ENCODE measurements around the gene ENTHD1. TPM values are rescaled to one million over a fixed set of nuclear protein-coding genes. Genes with fewer than 3 reads are reported as not detected.

The ENTHD1 gene
- total and polyA plus RNA-seq, 10 of the 15 experiments (the other 5 are each of a cell fraction or from before 2014, with no cell fraction given) = 0.09 to 0.52 (median 0.21) TPM; not detected in 1

DNA sequence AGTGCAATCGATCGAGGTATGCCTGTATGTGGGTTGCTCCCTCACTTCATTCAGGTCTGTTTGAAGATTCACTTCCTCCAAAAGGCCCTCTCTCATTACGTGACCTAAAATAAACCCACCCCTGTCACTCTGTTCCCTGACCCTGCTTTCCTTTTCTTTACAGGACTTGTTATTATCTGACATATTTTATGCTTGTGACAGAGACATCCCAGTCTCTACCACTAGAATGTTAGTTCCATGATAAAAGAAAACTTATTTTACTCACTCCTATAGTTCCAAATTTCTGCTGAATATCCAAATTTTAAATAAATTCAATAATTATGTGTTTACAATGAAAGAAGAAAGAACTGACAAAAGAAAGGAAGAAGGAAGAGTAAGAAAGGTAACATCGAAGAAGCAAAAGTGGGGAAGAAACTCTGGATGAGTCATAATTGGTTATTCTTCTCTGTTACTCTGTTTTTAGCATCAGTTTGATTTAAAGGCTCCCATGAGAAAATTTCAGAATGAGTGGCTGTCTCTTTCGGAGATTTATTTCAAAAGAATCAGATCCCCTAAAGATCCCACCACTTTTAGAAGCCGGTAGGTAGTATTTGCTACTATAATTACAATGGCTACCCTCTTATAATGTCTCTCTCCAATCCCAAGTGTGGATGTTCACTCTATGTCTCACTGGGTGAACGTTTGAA, 33.5 kb downstream of the ENTHD1 start (continued):
- TF ChIP-seq MEF2B (IDR thresholded peaks at IDR 0.05; ENCODE audit: partially characterized antibody, poor library complexity, severe bottlenecking) = peak; percentile 84
- no peak for TF ChIP-seq POU2F2 (IDR thresholded peaks at IDR 0.05; ENCODE audit: borderline replicate concordance, low read depth, low read length)
- TF ChIP-seq NR2C1 (IDR thresholded peaks at IDR 0.05) = no peak
- no peak for TF ChIP-seq MXI1 (IDR thresholded peaks at IDR 0.05; ENCODE audit: low read depth, low read length)
- TF ChIP-seq NFYB (IDR thresholded peaks at IDR 0.05; ENCODE audit: insufficient read depth, low read depth, low read length) = no peak
- TF ChIP-seq SUZ12 (IDR thresholded peaks at IDR 0.05; ENCODE audit: unreplicated experiment) = no peak
- TF ChIP-seq NBN (IDR thresholded peaks at IDR 0.05) = 0 out of 2 replicates have a peak, but pooled peaks have one; percentile 40
- peak; percentile 45 for TF ChIP-seq RUNX3 (IDR thresholded peaks at IDR 0.05; ENCODE audit: low read length)
- TF ChIP-seq TARDBP (IDR thresholded peaks at IDR 0.05; ENCODE audit: borderline replicate concordance) = no peak
- TF ChIP-seq ZNF274 (IDR thresholded peaks at IDR 0.05; ENCODE audit: insufficient read depth, insufficient read length) = no peak

DNA sequence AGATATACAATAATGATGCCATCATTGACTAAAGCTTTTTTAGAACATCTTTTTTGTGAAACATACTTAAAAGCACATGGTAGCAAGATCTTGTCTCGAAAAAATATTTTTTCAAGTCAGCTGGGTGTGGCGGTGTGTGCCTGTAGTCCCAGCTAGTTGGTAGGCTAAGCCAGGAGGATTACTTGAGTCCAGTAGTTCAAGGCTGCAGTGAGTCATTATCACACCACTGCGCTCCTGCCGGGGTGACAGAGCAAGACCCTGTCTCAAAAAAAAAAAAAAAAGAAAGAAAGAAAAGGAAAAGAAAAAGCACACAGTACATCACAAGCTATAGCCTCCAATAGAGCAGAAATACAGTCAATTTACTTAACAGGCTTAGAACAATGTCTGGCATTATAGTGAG, 37.0 kb downstream of the ENTHD1 start:
- SMC1A ChIA-PET (ENCODE audit: uncharacterized antibody, unreplicated experiment) = interaction anchor here (0.7 to 1.6 kb wide), 3 partner anchors 11 to 36 kb away, joined by 3 to 5 read pairs (median 5); no protein-coding TSS in a partner anchor
- Histone ChIP-seq H2AFZ (ENCODE audit: control insufficient read depth, low read depth, low read length) (no peak overlapping the region), H3K9ac (ENCODE audit: control insufficient read depth, insufficient read depth, low read length) (no peak overlapping the region), H3K27ac (ENCODE audit: control insufficient read depth, insufficient read depth) (no peak overlapping the region), H4K20me1 (ENCODE audit: control insufficient read depth, insufficient read depth) (no peaks in the 10 kb centered on the region), H3K79me2 (ENCODE audit: control insufficient read depth, insufficient read depth, low read length) (no peaks in the 10 kb centered on the region), H3K4me1 (ENCODE audit: control insufficient read depth, insufficient read depth, low read length) (peaks cover 19% of the 10 kb centered on the region), H3K9me3 (replicated peaks; ENCODE audit: control insufficient read depth, insufficient read depth, low read length) (no peaks in the 10 kb centered on the region; the same call in 1 of the 3 replicates), H3K4me2 (ENCODE audit: control insufficient read depth, insufficient read depth) (no peak overlapping the region), H3K4me3 (no peak overlapping the region), H3K27me3 (replicated peaks in 1 of 2; ENCODE audit: control insufficient read depth in 2 of 2, insufficient read depth in 2 of 2, low read length in 1 of 2) (no peaks in the 10 kb centered on the region), H3K36me3 (ENCODE audit: control insufficient read depth in 2 of 2, insufficient read depth in 2 of 2, low read length in 1 of 2) (no peaks in the 10 kb centered on the region)
- RAD21 ChIA-PET (ENCODE audit: unreplicated experiment) = interaction anchor here (1.5 kb wide), 1 partner anchor 43 kb away, joined by 4 read pairs; no protein-coding TSS in a partner anchor
- 94% methylated on average over 2 of the region's 4 CpGs for WGBS (ENCODE audit: insufficient coverage, insufficient replicate concordance, low lambda C conversion rate, missing lambda C conversion rate)
- in situ Hi-C loops (cut with MboI) (no loop called here), intact Hi-C loops (cut with micrococcal nuclease; ENCODE audit: unreplicated experiment) (no loop called here)
- ATAC-seq = no peak
- CTCF ChIA-PET = interaction anchor here (0.9 to 1.0 kb wide), 2 partner anchors 15 to 168 kb away, joined by 3 to 4 read pairs; no protein-coding TSS in a partner anchor
- DNase-seq (ENCODE audit: low read depth, low spot score) = no peak
- FAIRE-seq = no peak
- no TSS peak for BruUV-seq (replicated peaks)
- no peak for TF ChIP-seq CBX5 (IDR thresholded peaks at IDR 0.05; ENCODE audit: low read depth)
- TF ChIP-seq, protein P1, sequence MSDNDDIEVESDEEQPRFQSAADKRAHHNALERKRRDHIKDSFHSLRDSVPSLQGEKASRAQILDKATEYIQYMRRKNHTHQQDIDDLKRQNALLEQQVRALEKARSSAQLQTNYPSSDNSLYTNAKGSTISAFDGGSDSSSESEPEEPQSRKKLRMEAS (IDR thresholded peaks at IDR 0.05; ENCODE audit: low read depth, low read length) = no peak
- no peak for TF ChIP-seq ZNF207 (IDR thresholded peaks at IDR 0.05; ENCODE audit: borderline replicate concordance)
- TF ChIP-seq MYB (IDR thresholded peaks at IDR 0.05; ENCODE audit: borderline replicate concordance, low read depth, low read length) = no peak
- POLR2A ChIA-PET = interaction anchor here (0.5 to 0.7 kb wide), 2 partner anchors 9 to 140 kb away, joined by 3 to 8 read pairs; no protein-coding TSS in a partner anchor

Measured in GM12878 (cell line).